HG02943 (cell line): Measurements from ENCODE around the gene CFH.
"Not testable (repeated sequence)": the region's sequence is repeated elsewhere in the genome, so short reads cannot be mapped to it uniquely, and the experiment has no call there.

ENCODE experiments used
- ATAC-seq: cut with Tn5 transposase; IDR thresholded peaks from one replicate; pipeline ENCODE4 v1.9.1; 2021; ENCODE audit warnings: mild to moderate bottlenecking, low read depth, moderate library complexity; ENCODE audit not compliant: unreplicated experiment

Gene CFH

GRCh38 chr1:196651637-196652215 lies at the start of gene CFH:
Gene CFH, plus strand, starts transcription at chr1:196652043. Its CDS starts 75 bp downstream, at chr1:196652118.
- no peak for ATAC-seq

- no peak for ATAC-seq
Measured at GRCh38 chr1:196603651-196604050, 48.2 kb upstream of the CFH start.

GRCh38 chr1:196607981-196608380 lies 43.9 kb upstream of the CFH start:
- ATAC-seq, result no peak

- ATAC-seq, result no peak
Measured at GRCh38 chr1:196608390-196609369, 43.2 kb upstream of the CFH start, which contains the start of gene KCNT2. Gene KCNT2, minus strand, starts transcription at chr1:196608440. Its CDS starts 131 bp downstream, at chr1:196608309.

- ATAC-seq, result no peak
Measured at GRCh38 chr1:196609370-196609737, 42.5 kb upstream of the CFH start.

GRCh38 chr1:196611873-196612272 lies 40.0 kb upstream of the CFH start:
- ATAC-seq, result no peak

- no peak for ATAC-seq
Measured at GRCh38 chr1:196619721-196620120, 32.1 kb upstream of the CFH start.

GRCh38 chr1:196623079-196623478 lies 28.8 kb upstream of the CFH start:
- ATAC-seq, result no peak

GRCh38 chr1:196628838-196629237 lies 23.0 kb upstream of the CFH start:
- no peak for ATAC-seq

GRCh38 chr1:196637606-196638005 lies 14.2 kb upstream of the CFH start:
- ATAC-seq, result no peak

GRCh38 chr1:196638466-196638865 lies 13.4 kb upstream of the CFH start:
- ATAC-seq, result no peak

- ATAC-seq, result not testable (repeated sequence)
Measured at GRCh38 chr1:196639291-196639690, 12.6 kb upstream of the CFH start.

GRCh38 chr1:196640976-196641375 lies 10.9 kb upstream of the CFH start:
- ATAC-seq, result no peak

- ATAC-seq, result no peak
Measured at GRCh38 chr1:196649990-196650389, 1.9 kb upstream of the CFH start.

- ATAC-seq, result no peak
Measured at GRCh38 chr1:196650403-196650802, 1.4 kb upstream of the CFH start.

GRCh38 chr1:196651079-196651478 lies 764 bp upstream of the CFH start:
- ATAC-seq, result no peak

- ATAC-seq, result no peak
Measured at GRCh38 chr1:196654271-196654670, 2.4 kb downstream of the CFH start.

GRCh38 chr1:196655071-196655470 lies 3.2 kb downstream of the CFH start:
- ATAC-seq, result no peak

- ATAC-seq, result no peak
Measured at GRCh38 chr1:196655494-196655893, 3.7 kb downstream of the CFH start.

- ATAC-seq, result no peak
Measured at GRCh38 chr1:196659471-196659870, 7.6 kb downstream of the CFH start.

GRCh38 chr1:196660272-196660671 lies 8.4 kb downstream of the CFH start:
- ATAC-seq, result no peak

GRCh38 chr1:196660852-196661251 lies 9.0 kb downstream of the CFH start:
- peak; percentile 66 for ATAC-seq
